HG03097 (cell line): ENCODE results near the gene SLC22A2.
"Not testable (repeated sequence)": the region's sequence is repeated elsewhere in the genome, so short reads cannot be mapped to it uniquely, and the experiment has no call there.

Experiments
- ATAC-seq: cut with Tn5 transposase; IDR thresholded peaks from one replicate; pipeline ENCODE4 v1.9.1; 2021; ENCODE audit not compliant: unreplicated experiment, low FRiP score

Gene SLC22A2

GRCh38 chr6:160258346-160259142 lies at the start of gene SLC22A2:
Gene SLC22A2, minus strand, starts transcription at chr6:160258821. Its CDS starts 64 bp downstream, at chr6:160258757.
- no peak for ATAC-seq

- no peak for ATAC-seq
These were observed 47.5 kb upstream of the SLC22A2 start for GRCh38 chr6:160305926-160306713.

- ATAC-seq, result no peak
These were observed 45.2 kb upstream of the SLC22A2 start for GRCh38 chr6:160303806-160304205.

GRCh38 chr6:160302431-160303082 lies 43.9 kb upstream of the SLC22A2 start:
- ATAC-seq, result not testable (repeated sequence)

- ATAC-seq, result no peak
These were observed 42.7 kb upstream of the SLC22A2 start for GRCh38 chr6:160301339-160301738.

- no peak for ATAC-seq
These were observed 41.6 kb upstream of the SLC22A2 start for GRCh38 chr6:160300076-160300695.

GRCh38 chr6:160299559-160299958 lies 40.9 kb upstream of the SLC22A2 start:
- ATAC-seq, result no peak

GRCh38 chr6:160298121-160298520 lies 39.5 kb upstream of the SLC22A2 start:
- ATAC-seq, result no peak

GRCh38 chr6:160297310-160297709 lies 38.7 kb upstream of the SLC22A2 start:
- no peak for ATAC-seq

- ATAC-seq, result no peak
These were observed 35.2 kb upstream of the SLC22A2 start for GRCh38 chr6:160293844-160294243.

- ATAC-seq, result no peak
These were observed 27.0 kb upstream of the SLC22A2 start for GRCh38 chr6:160285541-160286105.

GRCh38 chr6:160284575-160284974 lies 26.0 kb upstream of the SLC22A2 start:
- no peak for ATAC-seq

GRCh38 chr6:160282444-160282843 lies 23.8 kb upstream of the SLC22A2 start:
- no peak for ATAC-seq

GRCh38 chr6:160279850-160280249 lies 21.2 kb upstream of the SLC22A2 start:
- ATAC-seq, result no peak

GRCh38 chr6:160278786-160279310 lies 20.2 kb upstream of the SLC22A2 start:
- ATAC-seq, result no peak

GRCh38 chr6:160278311-160278710 lies 19.7 kb upstream of the SLC22A2 start:
- no peak for ATAC-seq

- no peak for ATAC-seq
These were observed 18.9 kb upstream of the SLC22A2 start for GRCh38 chr6:160277546-160277945.

- ATAC-seq, result no peak
These were observed 18.5 kb upstream of the SLC22A2 start for GRCh38 chr6:160277144-160277543.

GRCh38 chr6:160276126-160276525 lies 17.5 kb upstream of the SLC22A2 start:
- ATAC-seq, result no peak

GRCh38 chr6:160275511-160276003 lies 16.9 kb upstream of the SLC22A2 start:
- no peak for ATAC-seq
